ENCODE data around the gene GFI1. TPM values are rescaled to one million over a fixed set of nuclear protein-coding genes. Genes with fewer than 3 reads are reported as not detected.
A peak's percentile ranks its signal among the peaks of the same experiment; 100 is the strongest.

Gene GFI1
- total and polyA plus RNA-seq, 2 of the 13 experiments (the other 11 are each of a cell fraction or from before 2014, with no cell fraction given), result 10.3 to 10.5 TPM

GRCh38 chr1:92441697-92442342 lies 44.9 kb downstream of the GFI1 start (continued):
- TF ChIP-seq ZNF589 (CRISPR knock-in tag; conservative IDR thresholded peaks at IDR 0.05), result no peak
- TF ChIP-seq, protein P1, sequence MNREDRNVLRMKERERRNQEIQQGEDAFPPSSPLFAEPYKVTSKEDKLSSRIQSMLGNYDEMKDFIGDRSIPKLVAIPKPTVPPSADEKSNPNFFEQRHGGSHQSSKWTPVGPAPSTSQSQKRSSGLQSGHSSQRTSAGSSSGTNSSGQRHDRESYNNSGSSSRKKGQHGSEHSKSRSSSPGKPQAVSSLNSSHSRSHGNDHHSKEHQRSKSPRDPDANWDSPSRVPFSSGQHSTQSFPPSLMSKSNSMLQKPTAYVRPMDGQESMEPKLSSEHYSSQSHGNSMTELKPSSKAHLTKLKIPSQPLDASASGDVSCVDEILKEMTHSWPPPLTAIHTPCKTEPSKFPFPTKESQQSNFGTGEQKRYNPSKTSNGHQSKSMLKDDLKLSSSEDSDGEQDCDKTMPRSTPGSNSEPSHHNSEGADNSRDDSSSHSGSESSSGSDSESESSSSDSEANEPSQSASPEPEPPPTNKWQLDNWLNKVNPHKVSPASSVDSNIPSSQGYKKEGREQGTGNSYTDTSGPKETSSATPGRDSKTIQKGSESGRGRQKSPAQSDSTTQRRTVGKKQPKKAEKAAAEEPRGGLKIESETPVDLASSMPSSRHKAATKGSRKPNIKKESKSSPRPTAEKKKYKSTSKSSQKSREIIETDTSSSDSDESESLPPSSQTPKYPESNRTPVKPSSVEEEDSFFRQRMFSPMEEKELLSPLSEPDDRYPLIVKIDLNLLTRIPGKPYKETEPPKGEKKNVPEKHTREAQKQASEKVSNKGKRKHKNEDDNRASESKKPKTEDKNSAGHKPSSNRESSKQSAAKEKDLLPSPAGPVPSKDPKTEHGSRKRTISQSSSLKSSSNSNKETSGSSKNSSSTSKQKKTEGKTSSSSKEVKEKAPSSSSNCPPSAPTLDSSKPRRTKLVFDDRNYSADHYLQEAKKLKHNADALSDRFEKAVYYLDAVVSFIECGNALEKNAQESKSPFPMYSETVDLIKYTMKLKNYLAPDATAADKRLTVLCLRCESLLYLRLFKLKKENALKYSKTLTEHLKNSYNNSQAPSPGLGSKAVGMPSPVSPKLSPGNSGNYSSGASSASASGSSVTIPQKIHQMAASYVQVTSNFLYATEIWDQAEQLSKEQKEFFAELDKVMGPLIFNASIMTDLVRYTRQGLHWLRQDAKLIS (CRISPR knock-in tag; IDR thresholded peaks at IDR 0.05), result no peak
- no peak for TF ChIP-seq NFE2 (CRISPR knock-in tag; IDR thresholded peaks at IDR 0.05)
- TF ChIP-seq MED1 (CRISPR knock-in tag; IDR thresholded peaks at IDR 0.05), result peak; percentile 65
- TF ChIP-seq NFIC (IDR thresholded peaks at IDR 0.05; ENCODE audit: low read length), result peak; percentile 61; the same call in 1 of the 2 replicates
- TF ChIP-seq ZNF232 (CRISPR knock-in tag; IDR thresholded peaks at IDR 0.05; ENCODE audit: borderline replicate concordance), result peak; percentile 90; the same call in 1 of the 2 replicates
- no peak for TF ChIP-seq ZNF619 (CRISPR knock-in tag; IDR thresholded peaks at IDR 0.05)
- peak; percentile 82; the same call in 1 of the 2 replicates for TF ChIP-seq ZNF558 (CRISPR knock-in tag; IDR thresholded peaks at IDR 0.05; ENCODE audit: borderline replicate concordance)
- TF ChIP-seq, protein P2, sequence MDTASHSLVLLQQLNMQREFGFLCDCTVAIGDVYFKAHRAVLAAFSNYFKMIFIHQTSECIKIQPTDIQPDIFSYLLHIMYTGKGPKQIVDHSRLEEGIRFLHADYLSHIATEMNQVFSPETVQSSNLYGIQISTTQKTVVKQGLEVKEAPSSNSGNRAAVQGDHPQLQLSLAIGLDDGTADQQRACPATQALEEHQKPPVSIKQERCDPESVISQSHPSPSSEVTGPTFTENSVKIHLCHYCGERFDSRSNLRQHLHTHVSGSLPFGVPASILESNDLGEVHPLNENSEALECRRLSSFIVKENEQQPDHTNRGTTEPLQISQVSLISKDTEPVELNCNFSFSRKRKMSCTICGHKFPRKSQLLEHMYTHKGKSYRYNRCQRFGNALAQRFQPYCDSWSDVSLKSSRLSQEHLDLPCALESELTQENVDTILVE (CRISPR knock-in tag; IDR thresholded peaks at IDR 0.05), result peak; percentile 90
- TF ChIP-seq, protein P3, sequence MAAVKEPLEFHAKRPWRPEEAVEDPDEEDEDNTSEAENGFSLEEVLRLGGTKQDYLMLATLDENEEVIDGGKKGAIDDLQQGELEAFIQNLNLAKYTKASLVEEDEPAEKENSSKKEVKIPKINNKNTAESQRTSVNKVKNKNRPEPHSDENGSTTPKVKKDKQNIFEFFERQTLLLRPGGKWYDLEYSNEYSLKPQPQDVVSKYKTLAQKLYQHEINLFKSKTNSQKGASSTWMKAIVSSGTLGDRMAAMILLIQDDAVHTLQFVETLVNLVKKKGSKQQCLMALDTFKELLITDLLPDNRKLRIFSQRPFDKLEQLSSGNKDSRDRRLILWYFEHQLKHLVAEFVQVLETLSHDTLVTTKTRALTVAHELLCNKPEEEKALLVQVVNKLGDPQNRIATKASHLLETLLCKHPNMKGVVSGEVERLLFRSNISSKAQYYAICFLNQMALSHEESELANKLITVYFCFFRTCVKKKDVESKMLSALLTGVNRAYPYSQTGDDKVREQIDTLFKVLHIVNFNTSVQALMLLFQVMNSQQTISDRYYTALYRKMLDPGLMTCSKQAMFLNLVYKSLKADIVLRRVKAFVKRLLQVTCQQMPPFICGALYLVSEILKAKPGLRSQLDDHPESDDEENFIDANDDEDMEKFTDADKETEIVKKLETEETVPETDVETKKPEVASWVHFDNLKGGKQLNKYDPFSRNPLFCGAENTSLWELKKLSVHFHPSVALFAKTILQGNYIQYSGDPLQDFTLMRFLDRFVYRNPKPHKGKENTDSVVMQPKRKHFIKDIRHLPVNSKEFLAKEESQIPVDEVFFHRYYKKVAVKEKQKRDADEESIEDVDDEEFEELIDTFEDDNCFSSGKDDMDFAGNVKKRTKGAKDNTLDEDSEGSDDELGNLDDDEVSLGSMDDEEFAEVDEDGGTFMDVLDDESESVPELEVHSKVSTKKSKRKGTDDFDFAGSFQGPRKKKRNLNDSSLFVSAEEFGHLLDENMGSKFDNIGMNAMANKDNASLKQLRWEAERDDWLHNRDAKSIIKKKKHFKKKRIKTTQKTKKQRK (IDR thresholded peaks at IDR 0.05; ENCODE audit: low read length), result no peak
- TF ChIP-seq XRCC5 (optimal IDR thresholded peaks at IDR 0.05; ENCODE audit: low read length), result peak; percentile 40
- peak; percentile 25 to 80; a peak in 2 of 4 replicates for TF ChIP-seq EP300 (IDR thresholded peaks at IDR 0.05; ENCODE audit: low read depth in 2 of 2, low read length in 2 of 2)
- TF ChIP-seq EP300 (CRISPR knock-in tag; IDR thresholded peaks at IDR 0.05; ENCODE audit: borderline replicate concordance), result peak; percentile 70
- TF ChIP-seq, protein P4, sequence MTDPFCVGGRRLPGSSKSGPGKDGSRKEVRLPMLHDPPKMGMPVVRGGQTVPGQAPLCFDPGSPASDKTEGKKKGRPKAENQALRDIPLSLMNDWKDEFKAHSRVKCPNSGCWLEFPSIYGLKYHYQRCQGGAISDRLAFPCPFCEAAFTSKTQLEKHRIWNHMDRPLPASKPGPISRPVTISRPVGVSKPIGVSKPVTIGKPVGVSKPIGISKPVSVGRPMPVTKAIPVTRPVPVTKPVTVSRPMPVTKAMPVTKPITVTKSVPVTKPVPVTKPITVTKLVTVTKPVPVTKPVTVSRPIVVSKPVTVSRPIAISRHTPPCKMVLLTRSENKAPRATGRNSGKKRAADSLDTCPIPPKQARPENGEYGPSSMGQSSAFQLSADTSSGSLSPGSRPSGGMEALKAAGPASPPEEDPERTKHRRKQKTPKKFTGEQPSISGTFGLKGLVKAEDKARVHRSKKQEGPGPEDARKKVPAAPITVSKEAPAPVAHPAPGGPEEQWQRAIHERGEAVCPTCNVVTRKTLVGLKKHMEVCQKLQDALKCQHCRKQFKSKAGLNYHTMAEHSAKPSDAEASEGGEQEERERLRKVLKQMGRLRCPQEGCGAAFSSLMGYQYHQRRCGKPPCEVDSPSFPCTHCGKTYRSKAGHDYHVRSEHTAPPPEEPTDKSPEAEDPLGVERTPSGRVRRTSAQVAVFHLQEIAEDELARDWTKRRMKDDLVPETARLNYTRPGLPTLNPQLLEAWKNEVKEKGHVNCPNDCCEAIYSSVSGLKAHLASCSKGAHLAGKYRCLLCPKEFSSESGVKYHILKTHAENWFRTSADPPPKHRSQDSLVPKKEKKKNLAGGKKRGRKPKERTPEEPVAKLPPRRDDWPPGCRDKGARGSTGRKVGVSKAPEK (CRISPR knock-in tag; IDR thresholded peaks at IDR 0.05; ENCODE audit: borderline replicate concordance), result no peak
- no peak for TF ChIP-seq NPAS2 (CRISPR knock-in tag; IDR thresholded peaks at IDR 0.05; ENCODE audit: borderline replicate concordance)
- TF ChIP-seq CBFB (CRISPR knock-in tag; IDR thresholded peaks at IDR 0.05), result no peak
- no peak for TF ChIP-seq ZNF207 (IDR thresholded peaks at IDR 0.05; ENCODE audit: borderline replicate concordance)
- TF ChIP-seq EHMT2 (IDR thresholded peaks at IDR 0.05; ENCODE audit: borderline replicate concordance, low read depth, low read length), result peak; percentile 43; the same call in 1 of the 2 replicates
- no peak for TF ChIP-seq HDAC6 (IDR thresholded peaks at IDR 0.05; ENCODE audit: low read depth, low read length)

All from HepG2 (cell line).